Breast epithelium (tissue), 3 donors: Measurements from ENCODE around the gene KLHL15.

Source experiments
- POLR2A ChIP-seq: fragments of 450-650 bp; IDR thresholded peaks from one replicate; pipeline ENCODE4 v1.6.1; 2016; ENCODE audit warnings: antibody characterized with exemption, mild to moderate bottlenecking, moderate library complexity
- POLR2AphosphoS5 ChIP-seq, 3 donors: sonication (generic); formaldehyde crosslinking; IDR thresholded peaks; one replicate each; pipeline ENCODE4 v1.6.1; 2017; ENCODE audit warnings: antibody characterized with exemption in 3 of 3
- TF ChIP-seq, protein P1 (sequence below), 3 donors: fragments of 450-650 bp; IDR thresholded peaks; one replicate each; pipeline ENCODE4 v1.5.1; 2016 to 2017; ENCODE audit warnings: antibody characterized with exemption in 3 of 3, mild to moderate bottlenecking in 3 of 3, moderate library complexity in 3 of 3

DNA sequence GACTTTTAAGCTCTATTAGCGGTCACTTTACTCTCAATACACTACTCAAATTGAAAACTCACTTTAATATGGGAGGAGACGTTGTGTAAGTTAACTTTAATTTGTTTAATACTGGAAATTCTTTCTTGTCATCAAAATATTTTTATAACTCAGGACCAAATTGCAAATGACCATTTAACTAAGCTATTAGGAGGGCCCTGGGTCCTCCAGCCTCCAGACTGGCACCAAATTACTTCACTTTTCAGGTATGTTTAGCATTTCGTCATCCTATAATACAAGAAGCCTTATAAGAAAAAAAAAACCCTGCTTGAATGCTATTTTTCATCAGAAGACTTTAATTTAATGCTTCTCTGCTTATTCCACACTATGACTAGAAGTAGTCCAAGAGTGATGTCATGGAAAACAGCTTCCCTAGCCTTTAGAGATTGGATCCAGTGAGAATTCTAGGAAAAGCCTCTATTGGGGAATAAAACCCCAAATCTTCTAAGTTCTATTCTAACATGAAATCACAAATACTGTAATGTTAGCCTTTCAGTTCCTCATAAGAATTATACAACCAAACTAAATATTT is 6.6 kb downstream of the KLHL15 start:
- TF ChIP-seq, protein P1, sequence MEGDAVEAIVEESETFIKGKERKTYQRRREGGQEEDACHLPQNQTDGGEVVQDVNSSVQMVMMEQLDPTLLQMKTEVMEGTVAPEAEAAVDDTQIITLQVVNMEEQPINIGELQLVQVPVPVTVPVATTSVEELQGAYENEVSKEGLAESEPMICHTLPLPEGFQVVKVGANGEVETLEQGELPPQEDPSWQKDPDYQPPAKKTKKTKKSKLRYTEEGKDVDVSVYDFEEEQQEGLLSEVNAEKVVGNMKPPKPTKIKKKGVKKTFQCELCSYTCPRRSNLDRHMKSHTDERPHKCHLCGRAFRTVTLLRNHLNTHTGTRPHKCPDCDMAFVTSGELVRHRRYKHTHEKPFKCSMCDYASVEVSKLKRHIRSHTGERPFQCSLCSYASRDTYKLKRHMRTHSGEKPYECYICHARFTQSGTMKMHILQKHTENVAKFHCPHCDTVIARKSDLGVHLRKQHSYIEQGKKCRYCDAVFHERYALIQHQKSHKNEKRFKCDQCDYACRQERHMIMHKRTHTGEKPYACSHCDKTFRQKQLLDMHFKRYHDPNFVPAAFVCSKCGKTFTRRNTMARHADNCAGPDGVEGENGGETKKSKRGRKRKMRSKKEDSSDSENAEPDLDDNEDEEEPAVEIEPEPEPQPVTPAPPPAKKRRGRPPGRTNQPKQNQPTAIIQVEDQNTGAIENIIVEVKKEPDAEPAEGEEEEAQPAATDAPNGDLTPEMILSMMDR (IDR thresholded peaks at IDR 0.05) = no peak
- no peak for TF ChIP-seq POLR2A
- TF ChIP-seq POLR2AphosphoS5 (IDR thresholded peaks at IDR 0.05) = no peak
